NT2/D1 (cell line): Measurements from ENCODE around the gene PLCH1.

Source experiments
- SUZ12 ChIP-seq: IDR thresholded peaks from 2 replicates; pipeline ENCODE4 v1.6.1; 2011; ENCODE audit not compliant: insufficient read length, insufficient read depth; ENCODE audit errors: extremely low read depth
- YY1 ChIP-seq: IDR thresholded peaks from 2 replicates; pipeline ENCODE4 v1.6.1; 2011; ENCODE audit not compliant: insufficient read length, insufficient read depth
- ZNF274 ChIP-seq: IDR thresholded peaks from 2 replicates; pipeline ENCODE4 v1.6.1; 2011; ENCODE audit warnings: mild to moderate bottlenecking, low read depth, low read length

- TF ChIP-seq YY1 (no peak), ZNF274 (no peak), SUZ12 (no peak)
Measured at GRCh38 chr3:155360281-155360680, 384.6 kb downstream of the PLCH1 start.
